Liver (tissue), 3 donors: ENCODE data around the gene HS3ST2.

Experiments
- FOXA1 ChIP-seq: IDR thresholded peaks from 2 replicates; pipeline ENCODE4 v1.6.1; 2016; ENCODE audit warnings: antibody characterized with exemption
- FOXA2 ChIP-seq: IDR thresholded peaks from 2 replicates; pipeline ENCODE4 v1.6.1; 2016; ENCODE audit warnings: antibody characterized with exemption
- GABPA ChIP-seq, 2 donors: IDR thresholded peaks in 1 of 2; conservative IDR thresholded peaks in 1 of 2; 2 replicates each; pipeline ENCODE4 v1.6.1; 2016; ENCODE audit warnings: antibody characterized with exemption in 2 of 2, mild to moderate bottlenecking in 1 of 2, moderate library complexity in 1 of 2
- JUND ChIP-seq, 2 donors: IDR thresholded peaks; 2 replicates each; pipeline ENCODE4 v1.6.1; 2016; ENCODE audit warnings: antibody characterized with exemption in 2 of 2
- RAD21 ChIP-seq, 2 donors: IDR thresholded peaks; 2 replicates each; pipeline ENCODE4 v1.6.1; 2016; ENCODE audit warnings: antibody characterized with exemption in 2 of 2, mild to moderate bottlenecking in 2 of 2
- RXRA ChIP-seq, 2 donors: IDR thresholded peaks; 2 replicates each; pipeline ENCODE4 v1.6.1; 2017 to 2018; ENCODE audit warnings: antibody characterized with exemption in 2 of 2, mild to moderate bottlenecking in 1 of 2
- SP1 ChIP-seq: IDR thresholded peaks from 2 replicates; pipeline ENCODE4 v1.6.1; 2018; ENCODE audit warnings: antibody characterized with exemption, mild to moderate bottlenecking
- TAF1 ChIP-seq: conservative IDR thresholded peaks from 2 replicates; pipeline ENCODE4 v1.6.1; 2016; ENCODE audit warnings: antibody characterized with exemption, mild to moderate bottlenecking
- YY1 ChIP-seq: IDR thresholded peaks from 2 replicates; pipeline ENCODE4 v1.6.1; 2016; ENCODE audit warnings: antibody characterized with exemption, mild to moderate bottlenecking
- TF ChIP-seq, protein P1 (sequence below): fragments of 150-350 bp; IDR thresholded peaks from 2 replicates; pipeline ENCODE4 v1.5.1; 2017; ENCODE audit warnings: improper control_type of control experiment, low read depth, low read length; ENCODE audit not compliant: missing input control
- TF ChIP-seq, protein P2 (sequence below): IDR thresholded peaks from 2 replicates; pipeline ENCODE4 v1.6.1; 2016; ENCODE audit warnings: antibody characterized with exemption
- TF ChIP-seq, protein P3 (sequence below): IDR thresholded peaks from 2 replicates; pipeline ENCODE4 v1.6.1; 2016; ENCODE audit warnings: antibody characterized with exemption, mild to moderate bottlenecking
- TF ChIP-seq, protein P4 (sequence below): IDR thresholded peaks from 2 replicates; pipeline ENCODE4 v1.6.1; 2016; ENCODE audit warnings: antibody characterized with exemption
- donor health status: healthy.
- donor health status: healthy.

DNA sequence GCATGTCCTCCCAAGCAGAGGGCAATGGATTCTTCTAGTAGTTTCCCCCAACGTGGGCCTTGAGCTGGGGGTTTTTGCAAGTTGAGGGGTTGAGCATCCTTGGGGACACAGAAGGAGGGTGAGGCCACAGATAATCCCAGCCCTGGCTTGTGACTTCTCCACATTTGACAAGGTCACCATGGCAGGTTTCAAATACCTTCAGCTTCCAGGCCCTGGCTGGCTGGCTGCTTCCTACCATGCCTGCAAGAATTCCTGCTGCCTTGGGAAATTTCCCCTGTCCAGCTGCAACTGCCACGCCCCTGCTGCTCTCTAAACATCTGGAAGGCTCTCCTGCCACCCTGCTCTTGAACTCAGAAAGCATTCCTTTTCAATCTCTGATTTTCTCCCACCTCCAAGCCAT lies 41.3 kb downstream of the HS3ST2 start:
- TF ChIP-seq, protein P1, sequence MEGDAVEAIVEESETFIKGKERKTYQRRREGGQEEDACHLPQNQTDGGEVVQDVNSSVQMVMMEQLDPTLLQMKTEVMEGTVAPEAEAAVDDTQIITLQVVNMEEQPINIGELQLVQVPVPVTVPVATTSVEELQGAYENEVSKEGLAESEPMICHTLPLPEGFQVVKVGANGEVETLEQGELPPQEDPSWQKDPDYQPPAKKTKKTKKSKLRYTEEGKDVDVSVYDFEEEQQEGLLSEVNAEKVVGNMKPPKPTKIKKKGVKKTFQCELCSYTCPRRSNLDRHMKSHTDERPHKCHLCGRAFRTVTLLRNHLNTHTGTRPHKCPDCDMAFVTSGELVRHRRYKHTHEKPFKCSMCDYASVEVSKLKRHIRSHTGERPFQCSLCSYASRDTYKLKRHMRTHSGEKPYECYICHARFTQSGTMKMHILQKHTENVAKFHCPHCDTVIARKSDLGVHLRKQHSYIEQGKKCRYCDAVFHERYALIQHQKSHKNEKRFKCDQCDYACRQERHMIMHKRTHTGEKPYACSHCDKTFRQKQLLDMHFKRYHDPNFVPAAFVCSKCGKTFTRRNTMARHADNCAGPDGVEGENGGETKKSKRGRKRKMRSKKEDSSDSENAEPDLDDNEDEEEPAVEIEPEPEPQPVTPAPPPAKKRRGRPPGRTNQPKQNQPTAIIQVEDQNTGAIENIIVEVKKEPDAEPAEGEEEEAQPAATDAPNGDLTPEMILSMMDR: no peak
- TF ChIP-seq, protein P2, sequence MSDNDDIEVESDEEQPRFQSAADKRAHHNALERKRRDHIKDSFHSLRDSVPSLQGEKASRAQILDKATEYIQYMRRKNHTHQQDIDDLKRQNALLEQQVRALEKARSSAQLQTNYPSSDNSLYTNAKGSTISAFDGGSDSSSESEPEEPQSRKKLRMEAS: no peak
- no peak for TF ChIP-seq TAF1
- TF ChIP-seq YY1: no peak
- TF ChIP-seq GABPA (IDR thresholded peaks at IDR 0.05 in 1 of 2, conservative IDR thresholded peaks at IDR 0.05 in 1 of 2): no peak
- TF ChIP-seq SP1: no peak
- TF ChIP-seq, protein P3, sequence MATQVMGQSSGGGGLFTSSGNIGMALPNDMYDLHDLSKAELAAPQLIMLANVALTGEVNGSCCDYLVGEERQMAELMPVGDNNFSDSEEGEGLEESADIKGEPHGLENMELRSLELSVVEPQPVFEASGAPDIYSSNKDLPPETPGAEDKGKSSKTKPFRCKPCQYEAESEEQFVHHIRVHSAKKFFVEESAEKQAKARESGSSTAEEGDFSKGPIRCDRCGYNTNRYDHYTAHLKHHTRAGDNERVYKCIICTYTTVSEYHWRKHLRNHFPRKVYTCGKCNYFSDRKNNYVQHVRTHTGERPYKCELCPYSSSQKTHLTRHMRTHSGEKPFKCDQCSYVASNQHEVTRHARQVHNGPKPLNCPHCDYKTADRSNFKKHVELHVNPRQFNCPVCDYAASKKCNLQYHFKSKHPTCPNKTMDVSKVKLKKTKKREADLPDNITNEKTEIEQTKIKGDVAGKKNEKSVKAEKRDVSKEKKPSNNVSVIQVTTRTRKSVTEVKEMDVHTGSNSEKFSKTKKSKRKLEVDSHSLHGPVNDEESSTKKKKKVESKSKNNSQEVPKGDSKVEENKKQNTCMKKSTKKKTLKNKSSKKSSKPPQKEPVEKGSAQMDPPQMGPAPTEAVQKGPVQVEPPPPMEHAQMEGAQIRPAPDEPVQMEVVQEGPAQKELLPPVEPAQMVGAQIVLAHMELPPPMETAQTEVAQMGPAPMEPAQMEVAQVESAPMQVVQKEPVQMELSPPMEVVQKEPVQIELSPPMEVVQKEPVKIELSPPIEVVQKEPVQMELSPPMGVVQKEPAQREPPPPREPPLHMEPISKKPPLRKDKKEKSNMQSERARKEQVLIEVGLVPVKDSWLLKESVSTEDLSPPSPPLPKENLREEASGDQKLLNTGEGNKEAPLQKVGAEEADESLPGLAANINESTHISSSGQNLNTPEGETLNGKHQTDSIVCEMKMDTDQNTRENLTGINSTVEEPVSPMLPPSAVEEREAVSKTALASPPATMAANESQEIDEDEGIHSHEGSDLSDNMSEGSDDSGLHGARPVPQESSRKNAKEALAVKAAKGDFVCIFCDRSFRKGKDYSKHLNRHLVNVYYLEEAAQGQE: no peak
- no peak for TF ChIP-seq JUND (IDR thresholded peaks at IDR 0.05)
- no peak for TF ChIP-seq RAD21 (IDR thresholded peaks at IDR 0.05)
- TF ChIP-seq, protein P4, sequence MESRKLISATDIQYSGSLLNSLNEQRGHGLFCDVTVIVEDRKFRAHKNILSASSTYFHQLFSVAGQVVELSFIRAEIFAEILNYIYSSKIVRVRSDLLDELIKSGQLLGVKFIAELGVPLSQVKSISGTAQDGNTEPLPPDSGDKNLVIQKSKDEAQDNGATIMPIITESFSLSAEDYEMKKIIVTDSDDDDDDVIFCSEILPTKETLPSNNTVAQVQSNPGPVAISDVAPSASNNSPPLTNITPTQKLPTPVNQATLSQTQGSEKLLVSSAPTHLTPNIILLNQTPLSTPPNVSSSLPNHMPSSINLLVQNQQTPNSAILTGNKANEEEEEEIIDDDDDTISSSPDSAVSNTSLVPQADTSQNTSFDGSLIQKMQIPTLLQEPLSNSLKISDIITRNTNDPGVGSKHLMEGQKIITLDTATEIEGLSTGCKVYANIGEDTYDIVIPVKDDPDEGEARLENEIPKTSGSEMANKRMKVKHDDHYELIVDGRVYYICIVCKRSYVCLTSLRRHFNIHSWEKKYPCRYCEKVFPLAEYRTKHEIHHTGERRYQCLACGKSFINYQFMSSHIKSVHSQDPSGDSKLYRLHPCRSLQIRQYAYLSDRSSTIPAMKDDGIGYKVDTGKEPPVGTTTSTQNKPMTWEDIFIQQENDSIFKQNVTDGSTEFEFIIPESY: no peak
- no peak for TF ChIP-seq FOXA1
- no peak for TF ChIP-seq RXRA (IDR thresholded peaks at IDR 0.05)
- TF ChIP-seq FOXA2: no peak
